HFFc6 (cell line): ENCODE results near the gene GUCD1. TPM values are rescaled to one million over a fixed set of nuclear protein-coding genes. Genes with fewer than 3 reads are reported as not detected.

ENCODE experiments used
- DNase-seq: peaks from one replicate; pipeline ENCODE4 v3.0.0-alpha.2; 2018
- H3K27ac Mint-ChIP-seq: 2 replicates; pipeline ENCODE4 v1.8.0; 2020; ENCODE audit warnings: mild to moderate bottlenecking, mixed read lengths
- H3K27me3 Mint-ChIP-seq: 2 replicates; pipeline ENCODE4 v1.8.0; 2021; ENCODE audit warnings: mild to moderate bottlenecking, moderate library complexity, mixed read lengths; ENCODE audit not compliant: insufficient read depth
- H3K36me3 Mint-ChIP-seq: 2 replicates; pipeline ENCODE4 v1.8.0; 2021; ENCODE audit warnings: low read depth, mixed read lengths
- H3K4me1 Mint-ChIP-seq: 2 replicates; pipeline ENCODE4 v1.8.0; 2020; ENCODE audit warnings: low read depth, mixed read lengths
- H3K4me3 Mint-ChIP-seq: 2 replicates; pipeline ENCODE4 v1.8.0; 2020; ENCODE audit warnings: mild to moderate bottlenecking, moderate library complexity, mixed read lengths
- H3K9me3 Mint-ChIP-seq: 2 replicates; pipeline ENCODE4 v1.8.0; 2020; ENCODE audit warnings: mild to moderate bottlenecking, mixed read lengths
- total RNA-seq, 6 experiments: library from RNA; stranded (reverse); fragmentation: NEBNext Ultra II Directional; extraction: Animal tissue kit (Norgen Biotek cat#: 25700); gene quantifications; 2 replicates in 1 of 6; 3 replicates in 5 of 6; pipeline ENCODE4 v1.2.3, GENCODE V29; 2021
- TF ChIP-seq, protein P1 (sequence below): fragments of 200-600 bp; sonication (generic); IDR thresholded peaks from 2 replicates; pipeline ENCODE4 v1.5.0; 2021; ENCODE audit warnings: antibody characterized with exemption, mild to moderate bottlenecking

Gene GUCD1
- total RNA-seq, 6 experiments from 2014 or later = 82.4 to 99.5 (median 89.0) TPM

DNA sequence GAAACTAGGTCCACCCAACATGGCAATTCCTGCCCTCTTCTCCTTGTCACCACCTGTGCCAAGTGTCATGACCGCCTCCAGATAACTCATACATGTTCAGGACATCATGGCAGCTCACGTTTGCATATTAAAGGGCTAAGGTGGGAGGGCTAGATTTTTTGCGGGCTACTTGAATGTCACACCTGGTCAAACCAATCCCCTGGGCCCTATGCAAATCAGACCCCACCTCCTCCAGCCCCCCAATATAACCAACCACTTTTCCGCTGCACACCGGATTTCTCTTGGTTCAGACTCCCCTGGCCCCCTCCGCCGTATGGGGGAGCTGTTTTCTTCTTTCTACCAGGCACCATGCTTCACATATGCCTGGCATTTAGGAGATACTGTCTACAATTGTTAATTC is 47.2 kb downstream of the GUCD1 start:
- Mint-ChIP-seq H3K9me3 (no peaks in the 10 kb centered on the region), H3K27ac (no peak overlapping the region), H3K27me3 (peaks cover 15% of the 10 kb centered on the region), H3K36me3 (no peaks in the 10 kb centered on the region), H3K4me1 (peaks cover 46% of the 10 kb centered on the region), H3K4me3 (no peak overlapping the region)
- DNase-seq = no peak
- TF ChIP-seq, protein P1, sequence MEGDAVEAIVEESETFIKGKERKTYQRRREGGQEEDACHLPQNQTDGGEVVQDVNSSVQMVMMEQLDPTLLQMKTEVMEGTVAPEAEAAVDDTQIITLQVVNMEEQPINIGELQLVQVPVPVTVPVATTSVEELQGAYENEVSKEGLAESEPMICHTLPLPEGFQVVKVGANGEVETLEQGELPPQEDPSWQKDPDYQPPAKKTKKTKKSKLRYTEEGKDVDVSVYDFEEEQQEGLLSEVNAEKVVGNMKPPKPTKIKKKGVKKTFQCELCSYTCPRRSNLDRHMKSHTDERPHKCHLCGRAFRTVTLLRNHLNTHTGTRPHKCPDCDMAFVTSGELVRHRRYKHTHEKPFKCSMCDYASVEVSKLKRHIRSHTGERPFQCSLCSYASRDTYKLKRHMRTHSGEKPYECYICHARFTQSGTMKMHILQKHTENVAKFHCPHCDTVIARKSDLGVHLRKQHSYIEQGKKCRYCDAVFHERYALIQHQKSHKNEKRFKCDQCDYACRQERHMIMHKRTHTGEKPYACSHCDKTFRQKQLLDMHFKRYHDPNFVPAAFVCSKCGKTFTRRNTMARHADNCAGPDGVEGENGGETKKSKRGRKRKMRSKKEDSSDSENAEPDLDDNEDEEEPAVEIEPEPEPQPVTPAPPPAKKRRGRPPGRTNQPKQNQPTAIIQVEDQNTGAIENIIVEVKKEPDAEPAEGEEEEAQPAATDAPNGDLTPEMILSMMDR = no peak

DNA sequence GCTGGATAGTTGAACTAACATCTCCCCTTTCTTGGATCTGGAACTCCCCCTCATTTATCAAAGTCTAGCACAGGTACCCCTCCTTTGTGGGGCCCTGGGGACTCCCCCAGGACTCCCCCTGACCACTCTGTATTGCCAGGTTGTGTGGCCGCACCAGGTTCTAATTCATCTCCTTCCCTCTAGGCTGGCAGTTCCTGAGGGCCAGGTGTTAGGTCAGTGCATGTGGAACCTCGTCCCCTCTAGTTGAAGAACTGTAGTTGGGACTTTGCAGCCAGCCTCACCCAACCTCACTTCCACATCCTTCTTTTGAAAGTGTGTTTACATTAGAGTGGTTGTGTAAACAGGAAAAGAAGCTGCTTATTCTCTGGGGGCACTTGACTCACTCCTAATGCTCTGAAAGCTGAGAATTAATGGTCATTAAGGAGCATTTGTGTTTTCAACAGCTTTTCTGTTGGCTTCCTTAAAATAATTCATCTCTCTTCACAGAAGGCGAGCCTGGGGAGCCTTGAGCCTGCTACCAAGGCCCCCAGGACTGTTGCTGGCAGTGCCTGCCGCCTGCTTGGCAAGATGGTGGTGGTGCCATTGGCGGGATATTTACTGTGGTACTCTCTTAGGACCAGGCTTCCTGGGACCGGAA is 48.0 kb downstream of the GUCD1 start:
- H3K4me1 Mint-ChIP-seq = peaks cover 49% of the 10 kb centered on the region
- peak; percentile 23 for DNase-seq
- H3K9me3 Mint-ChIP-seq = no peaks in the 10 kb centered on the region
- H3K36me3 Mint-ChIP-seq = no peaks in the 10 kb centered on the region
- no peak overlapping the region for H3K4me3 Mint-ChIP-seq
- TF ChIP-seq, protein P1 = no peak
- H3K27ac Mint-ChIP-seq = no peak overlapping the region
- H3K27me3 Mint-ChIP-seq = peaks cover 15% of the 10 kb centered on the region

DNA sequence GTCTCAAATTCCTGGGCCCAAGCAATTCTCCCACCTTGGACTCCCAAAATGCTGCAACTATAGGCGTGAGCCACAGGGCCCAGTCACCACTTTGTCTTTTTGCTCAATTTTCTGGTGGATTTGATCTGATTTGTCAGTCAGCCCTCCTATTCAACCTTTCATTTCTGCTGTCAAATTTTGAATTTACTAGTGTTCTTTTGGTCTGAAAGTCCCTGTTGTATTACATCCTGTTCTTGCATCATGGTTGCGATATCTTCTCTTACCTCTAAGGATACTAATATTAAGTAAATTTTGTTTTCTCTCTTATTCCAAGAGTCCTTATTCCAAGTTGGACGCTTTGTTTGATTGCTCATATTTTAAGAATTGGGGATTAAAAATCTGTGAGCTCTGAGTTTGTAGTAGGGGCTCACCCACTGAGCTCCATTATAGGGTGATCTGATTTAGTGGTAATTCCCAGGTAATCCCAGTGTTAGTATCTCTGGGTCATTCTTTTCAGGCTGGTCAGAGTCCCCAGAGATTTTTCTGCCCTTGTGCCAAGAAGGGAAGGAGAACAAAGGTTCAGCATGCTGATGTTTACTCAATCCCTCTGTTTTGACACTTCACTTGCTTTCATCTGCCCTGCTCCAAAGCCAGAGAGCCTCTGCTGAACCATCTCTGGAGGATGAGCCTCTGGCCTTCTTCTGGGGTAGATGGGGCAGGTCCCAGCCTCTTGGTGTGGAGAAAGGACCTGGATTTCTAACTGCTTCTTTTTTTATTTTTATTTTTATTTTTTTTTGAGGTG is 49.8 kb downstream of the GUCD1 start:
- DNase-seq = no peak
- Mint-ChIP-seq H3K36me3 (no peaks in the 10 kb centered on the region), H3K9me3 (no peaks in the 10 kb centered on the region), H3K27me3 (peaks cover 15% of the 10 kb centered on the region), H3K4me1 (peaks cover 32% of the 10 kb centered on the region), H3K4me3 (no peak overlapping the region), H3K27ac (no peak overlapping the region)
- TF ChIP-seq, protein P1 = no peak

DNA sequence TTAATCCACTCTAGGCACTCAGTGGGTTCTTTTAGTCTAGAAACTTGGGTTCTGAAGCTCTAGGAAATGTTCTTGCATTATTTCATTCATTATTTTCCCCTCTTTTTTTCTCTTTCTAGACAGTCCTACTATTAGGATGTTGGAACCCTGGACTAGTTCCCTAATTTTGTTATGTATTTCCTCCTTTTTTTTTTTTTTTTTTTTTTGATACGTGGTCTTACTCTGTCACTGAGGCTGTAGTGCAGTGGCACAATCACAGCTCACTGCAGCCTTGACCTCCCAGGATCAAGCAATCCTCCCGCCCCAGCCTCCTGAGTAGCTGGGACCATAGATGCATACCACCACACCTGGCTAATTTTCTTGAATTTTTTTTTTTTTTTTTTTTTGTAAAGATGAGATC is 50.4 kb downstream of the GUCD1 start:
- Mint-ChIP-seq H3K4me1 (peaks cover 32% of the 10 kb centered on the region), H3K36me3 (no peaks in the 10 kb centered on the region), H3K27ac (no peak overlapping the region), H3K27me3 (peaks cover 13% of the 10 kb centered on the region), H3K9me3 (no peaks in the 10 kb centered on the region), H3K4me3 (no peak overlapping the region)
- no peak for DNase-seq
- TF ChIP-seq, protein P1 = no peak

DNA sequence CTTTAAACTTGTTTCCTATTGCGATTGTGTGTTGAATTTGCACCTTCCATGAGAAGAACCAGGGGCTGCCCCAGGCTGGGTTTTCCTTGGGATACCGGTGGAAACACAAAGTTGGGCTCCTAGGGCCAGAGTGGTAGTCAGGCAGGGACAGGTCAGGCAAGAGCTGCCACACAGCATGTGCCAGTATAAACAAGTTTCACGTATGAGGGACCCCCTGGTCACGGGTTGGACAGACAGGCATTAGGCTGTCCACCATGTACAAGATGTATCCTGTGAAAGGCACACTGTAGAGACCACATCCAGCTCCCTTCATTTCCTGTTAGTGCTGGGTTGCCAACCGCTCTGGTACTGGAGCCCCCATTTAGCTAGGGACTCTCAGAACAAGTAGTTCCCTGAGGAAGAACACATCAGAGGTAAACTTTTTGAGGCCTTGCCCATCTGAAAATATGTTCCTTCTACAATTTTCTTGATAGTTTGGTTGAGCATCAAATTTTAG is 51.0 kb downstream of the GUCD1 start:
- Mint-ChIP-seq H3K36me3 (no peaks in the 10 kb centered on the region), H3K27ac (no peak overlapping the region), H3K27me3 (peaks cover 14% of the 10 kb centered on the region), H3K4me1 (peaks cover 32% of the 10 kb centered on the region), H3K9me3 (no peaks in the 10 kb centered on the region), H3K4me3 (no peak overlapping the region)
- TF ChIP-seq, protein P1 = no peak
- DNase-seq = no peak
